ENCODE measurements around the gene ADTRP.

The ADTRP gene

GRCh38 chr6:11761744-11762620, 16.6 kb downstream of the ADTRP start:
- H3K27ac ChIP-seq = no peak overlapping the region

GRCh38 chr6:11760015-11760473, 18.6 kb downstream of the ADTRP start:
- no peak for TF ChIP-seq CTCF (IDR thresholded peaks at IDR 0.05)
- H3K27ac ChIP-seq = peak overlapping the region; percentile 66

More at GRCh38 chr6:11761744-11762620, 16.6 kb downstream of the ADTRP start:
- H3K4me3 ChIP-seq (ENCODE audit: low read depth, low read length) = peak overlapping the region; percentile 39
- peak overlapping the region; percentile 58 for H3K4me2 ChIP-seq (ENCODE audit: low read length)
- peak overlapping the region; percentile 66 for H2AFZ ChIP-seq
- H3K27me3 ChIP-seq (ENCODE audit: control insufficient read depth, insufficient read depth, low read length) = no peaks in the 10 kb centered on the region
- no peak for TF ChIP-seq CTCF (IDR thresholded peaks at IDR 0.05)
- no peaks in the 10 kb centered on the region for H3K36me3 ChIP-seq (ENCODE audit: control insufficient read depth, insufficient read depth, low read length)
- H3K9ac ChIP-seq = no peak overlapping the region
- H3K9me3 ChIP-seq (ENCODE audit: control insufficient read depth, low read length) = no peaks in the 10 kb centered on the region
- peaks cover 44% of the 10 kb centered on the region for H3K4me1 ChIP-seq
- H3K79me2 ChIP-seq = no peaks in the 10 kb centered on the region

GRCh38 chr6:11758878-11759277, 19.7 kb downstream of the ADTRP start:
- H3K9ac ChIP-seq = no peak overlapping the region
- no peak for TF ChIP-seq CTCF (IDR thresholded peaks at IDR 0.05)

More at GRCh38 chr6:11760015-11760473, 18.6 kb downstream of the ADTRP start:
- Histone ChIP-seq H3K36me3 (ENCODE audit: control insufficient read depth, insufficient read depth, low read length) (no peaks in the 10 kb centered on the region), H3K4me1 (peaks cover 39% of the 10 kb centered on the region), H3K9ac (no peak overlapping the region), H2AFZ (peak overlapping the region; percentile 62), H3K4me3 (ENCODE audit: low read depth, low read length) (no peak overlapping the region), H3K79me2 (no peaks in the 10 kb centered on the region), H3K4me2 (ENCODE audit: low read length) (no peak overlapping the region), H3K9me3 (ENCODE audit: control insufficient read depth, low read length) (no peaks in the 10 kb centered on the region), H3K27me3 (ENCODE audit: control insufficient read depth, insufficient read depth, low read length) (no peaks in the 10 kb centered on the region)

GRCh38 chr6:11756726-11757125, 21.9 kb downstream of the ADTRP start:
- Histone ChIP-seq H3K4me2 (ENCODE audit: low read length) (no peak overlapping the region), H3K79me2 (no peaks in the 10 kb centered on the region), H3K4me3 (ENCODE audit: low read depth, low read length) (no peak overlapping the region), H3K27ac (no peak overlapping the region), H3K4me1 (peaks cover 14% of the 10 kb centered on the region), H2AFZ (no peak overlapping the region), H3K9ac (no peak overlapping the region), H3K27me3 (ENCODE audit: control insufficient read depth, insufficient read depth, low read length) (no peaks in the 10 kb centered on the region), H3K9me3 (ENCODE audit: control insufficient read depth, low read length) (no peaks in the 10 kb centered on the region), H3K36me3 (ENCODE audit: control insufficient read depth, insufficient read depth, low read length) (no peaks in the 10 kb centered on the region)
- no peak for TF ChIP-seq CTCF (IDR thresholded peaks at IDR 0.05)

More at GRCh38 chr6:11758878-11759277, 19.7 kb downstream of the ADTRP start:
- no peak overlapping the region for H3K4me3 ChIP-seq (ENCODE audit: low read depth, low read length)
- no peaks in the 10 kb centered on the region for H3K36me3 ChIP-seq (ENCODE audit: control insufficient read depth, insufficient read depth, low read length)
- no peak overlapping the region for H2AFZ ChIP-seq
- no peaks in the 10 kb centered on the region for H3K9me3 ChIP-seq (ENCODE audit: control insufficient read depth, low read length)
- H3K27me3 ChIP-seq (ENCODE audit: control insufficient read depth, insufficient read depth, low read length) = no peaks in the 10 kb centered on the region
- H3K27ac ChIP-seq = no peak overlapping the region
- no peak overlapping the region for H3K4me2 ChIP-seq (ENCODE audit: low read length)
- no peaks in the 10 kb centered on the region for H3K79me2 ChIP-seq
- H3K4me1 ChIP-seq = peaks cover 34% of the 10 kb centered on the region
